PFSK-1 (cell line): Measurements from ENCODE around the gene KCNJ4.

Source experiments
- FOXP2 ChIP-seq: optimal IDR thresholded peaks from 2 replicates; pipeline ENCODE3; 2011; ENCODE audit warnings: borderline replicate concordance, control low read depth, inconsistent platforms; ENCODE audit not compliant: insufficient read depth; ENCODE audit errors: extremely low read length, extremely low read depth
- POLR2AphosphoS5 ChIP-seq: IDR thresholded peaks from 2 replicates; pipeline ENCODE4 v1.6.1; 2012; ENCODE audit warnings: low read depth, mild to moderate bottlenecking, control low read depth, low read length, moderate library complexity
- SIN3A ChIP-seq: IDR thresholded peaks from 2 replicates; pipeline ENCODE4 v1.6.1; 2012; ENCODE audit warnings: mild to moderate bottlenecking, low read length, moderate library complexity, borderline replicate concordance; ENCODE audit not compliant: insufficient read depth
- TAF1 ChIP-seq: IDR thresholded peaks from 2 replicates; pipeline ENCODE4 v1.6.1; 2012; ENCODE audit warnings: low read length, control low read depth, borderline replicate concordance; ENCODE audit not compliant: insufficient read depth
- TF ChIP-seq, protein P1 (sequence below), 2 experiments: IDR thresholded peaks; 2 replicates each; pipeline versions ENCODE4 v1.6.1 to v1.8.0; 2011 to 2012; ENCODE audit warnings: low read depth in 2 of 2, low read length in 2 of 2, control low read depth in 1 of 2, inconsistent platforms in 1 of 2, mild to moderate bottlenecking in 1 of 2, moderate library complexity in 1 of 2; ENCODE audit not compliant: insufficient read depth in 1 of 2

The KCNJ4 gene

DNA sequence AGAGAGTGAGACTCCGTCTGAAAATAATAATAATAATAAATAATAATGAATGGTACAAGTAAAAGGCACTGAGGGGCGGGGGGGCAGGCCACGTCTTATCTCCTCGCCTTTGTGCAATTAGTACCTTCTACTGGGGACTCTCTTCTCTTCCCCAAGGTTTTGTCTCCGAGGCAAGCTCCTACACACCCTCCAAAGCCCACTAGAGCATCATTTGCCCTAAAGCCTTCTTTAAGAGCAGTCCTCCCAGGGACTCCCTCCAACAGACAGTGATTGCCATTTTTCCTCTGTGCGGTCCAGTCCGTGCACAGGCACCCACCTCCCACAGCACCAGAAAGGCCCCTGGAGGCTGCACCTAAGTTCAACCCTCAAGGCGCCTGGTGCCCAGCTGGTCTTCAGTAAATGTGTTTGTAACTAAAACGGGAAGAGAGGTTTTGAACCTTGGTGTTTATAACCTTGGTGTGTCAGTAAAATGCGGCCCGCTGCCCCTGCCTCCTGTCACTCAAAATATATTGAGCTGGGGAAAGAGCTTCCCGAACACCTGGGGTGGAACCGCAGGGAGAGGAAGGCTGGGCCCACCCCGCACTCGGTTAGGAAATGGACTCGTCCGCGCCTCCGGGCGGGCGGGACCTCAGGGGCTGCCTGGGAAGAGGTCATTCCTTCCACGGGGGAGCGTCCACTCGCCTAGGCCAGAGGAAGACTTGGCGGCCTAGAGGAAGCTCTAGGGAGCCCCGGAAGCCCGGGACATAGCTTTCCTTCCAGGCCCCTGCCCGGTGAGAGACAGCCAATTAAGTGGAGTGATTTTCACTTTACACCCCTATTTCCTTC lies 8.2 kb upstream of the KCNJ4 start:
- TF ChIP-seq TAF1 (no peak), POLR2AphosphoS5 (peak; percentile 38; the same call in 1 of the 2 replicates), FOXP2 (no peak)

DNA sequence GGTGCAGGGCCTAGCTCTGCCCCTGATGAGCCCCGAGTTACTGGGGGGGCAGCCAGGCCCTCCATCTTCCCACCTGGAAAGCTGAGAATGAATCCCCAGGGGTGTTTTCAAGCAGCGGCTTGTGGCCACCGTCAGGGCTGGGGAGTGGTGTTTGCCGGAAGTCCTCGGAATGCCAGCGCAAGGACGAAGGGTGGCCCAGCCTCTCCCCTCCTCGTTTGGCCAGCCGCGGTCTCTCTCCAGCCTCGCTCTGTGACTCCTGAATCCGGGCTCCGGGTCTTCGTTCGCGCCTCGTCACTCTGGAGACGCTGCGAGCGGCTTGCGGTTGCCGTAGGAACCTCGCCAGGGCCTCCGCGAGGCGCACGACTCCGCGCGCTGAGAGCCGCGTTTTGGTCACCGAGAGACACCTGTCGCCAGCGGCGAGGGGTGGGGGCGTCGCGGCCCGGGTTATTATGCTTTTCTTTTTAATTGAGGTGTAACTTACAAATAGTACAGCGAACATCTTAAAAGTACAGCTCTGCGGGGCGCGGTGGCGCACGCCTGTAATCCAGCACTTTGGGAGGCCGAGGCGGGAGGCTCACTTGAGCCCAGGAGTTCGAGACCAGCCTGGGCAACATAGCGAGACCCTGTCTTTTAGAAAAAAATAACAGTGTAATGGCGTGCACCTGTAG lies 6.5 kb upstream of the KCNJ4 start:
- peak; percentile 87 for TF ChIP-seq FOXP2
- TF ChIP-seq, protein P1, sequence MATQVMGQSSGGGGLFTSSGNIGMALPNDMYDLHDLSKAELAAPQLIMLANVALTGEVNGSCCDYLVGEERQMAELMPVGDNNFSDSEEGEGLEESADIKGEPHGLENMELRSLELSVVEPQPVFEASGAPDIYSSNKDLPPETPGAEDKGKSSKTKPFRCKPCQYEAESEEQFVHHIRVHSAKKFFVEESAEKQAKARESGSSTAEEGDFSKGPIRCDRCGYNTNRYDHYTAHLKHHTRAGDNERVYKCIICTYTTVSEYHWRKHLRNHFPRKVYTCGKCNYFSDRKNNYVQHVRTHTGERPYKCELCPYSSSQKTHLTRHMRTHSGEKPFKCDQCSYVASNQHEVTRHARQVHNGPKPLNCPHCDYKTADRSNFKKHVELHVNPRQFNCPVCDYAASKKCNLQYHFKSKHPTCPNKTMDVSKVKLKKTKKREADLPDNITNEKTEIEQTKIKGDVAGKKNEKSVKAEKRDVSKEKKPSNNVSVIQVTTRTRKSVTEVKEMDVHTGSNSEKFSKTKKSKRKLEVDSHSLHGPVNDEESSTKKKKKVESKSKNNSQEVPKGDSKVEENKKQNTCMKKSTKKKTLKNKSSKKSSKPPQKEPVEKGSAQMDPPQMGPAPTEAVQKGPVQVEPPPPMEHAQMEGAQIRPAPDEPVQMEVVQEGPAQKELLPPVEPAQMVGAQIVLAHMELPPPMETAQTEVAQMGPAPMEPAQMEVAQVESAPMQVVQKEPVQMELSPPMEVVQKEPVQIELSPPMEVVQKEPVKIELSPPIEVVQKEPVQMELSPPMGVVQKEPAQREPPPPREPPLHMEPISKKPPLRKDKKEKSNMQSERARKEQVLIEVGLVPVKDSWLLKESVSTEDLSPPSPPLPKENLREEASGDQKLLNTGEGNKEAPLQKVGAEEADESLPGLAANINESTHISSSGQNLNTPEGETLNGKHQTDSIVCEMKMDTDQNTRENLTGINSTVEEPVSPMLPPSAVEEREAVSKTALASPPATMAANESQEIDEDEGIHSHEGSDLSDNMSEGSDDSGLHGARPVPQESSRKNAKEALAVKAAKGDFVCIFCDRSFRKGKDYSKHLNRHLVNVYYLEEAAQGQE (IDR thresholded peaks at IDR 0.05; ENCODE audit: insufficient read depth in 1 of 2, low read depth in 2 of 2, low read length in 2 of 2): no peak
- TF ChIP-seq POLR2AphosphoS5: no peak
- no peak for TF ChIP-seq SIN3A
- no peak for TF ChIP-seq TAF1

DNA sequence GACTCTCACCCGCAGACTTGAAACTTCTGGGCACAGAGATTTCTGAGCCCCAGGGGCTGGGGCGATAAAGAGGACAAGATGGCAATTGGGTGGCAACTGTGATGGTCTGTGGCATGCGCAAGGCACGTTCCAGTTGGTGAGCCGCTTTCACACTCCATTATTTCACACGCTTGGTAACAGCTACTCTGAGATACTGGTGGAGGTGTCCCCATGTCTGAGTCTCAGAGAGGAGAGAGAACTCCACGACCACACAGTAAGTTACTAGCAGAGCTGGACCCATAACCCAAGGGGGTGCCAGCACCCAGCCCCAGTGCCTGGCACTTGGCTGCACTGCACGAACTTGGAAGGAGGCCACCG lies 6.0 kb upstream of the KCNJ4 start:
- TF ChIP-seq TAF1 (no peak), SIN3A (no peak)

DNA sequence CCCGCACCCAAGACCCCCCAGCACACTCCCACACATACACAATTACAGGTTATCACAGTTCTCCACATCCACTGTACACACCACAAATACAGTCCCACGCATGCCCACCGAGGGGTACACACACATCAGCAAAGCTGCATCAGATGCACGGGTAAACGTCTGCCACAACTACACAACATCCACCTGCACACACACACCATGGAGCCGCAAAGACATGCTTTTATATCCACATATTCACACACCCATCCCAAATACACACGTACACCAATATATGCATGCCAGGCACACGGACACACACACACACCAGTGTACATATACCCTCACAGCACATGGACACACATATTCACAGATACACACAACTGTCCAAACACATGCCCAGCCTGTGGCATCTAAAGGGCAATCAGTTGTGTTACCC lies 5.4 kb upstream of the KCNJ4 start:
- TF ChIP-seq POLR2AphosphoS5: no peak
- no peak for TF ChIP-seq TAF1
- TF ChIP-seq, protein P1 (IDR thresholded peaks at IDR 0.05; ENCODE audit: insufficient read depth in 1 of 2, low read depth in 2 of 2, low read length in 2 of 2): no peak
- no peak for TF ChIP-seq FOXP2
- no peak for TF ChIP-seq SIN3A

DNA sequence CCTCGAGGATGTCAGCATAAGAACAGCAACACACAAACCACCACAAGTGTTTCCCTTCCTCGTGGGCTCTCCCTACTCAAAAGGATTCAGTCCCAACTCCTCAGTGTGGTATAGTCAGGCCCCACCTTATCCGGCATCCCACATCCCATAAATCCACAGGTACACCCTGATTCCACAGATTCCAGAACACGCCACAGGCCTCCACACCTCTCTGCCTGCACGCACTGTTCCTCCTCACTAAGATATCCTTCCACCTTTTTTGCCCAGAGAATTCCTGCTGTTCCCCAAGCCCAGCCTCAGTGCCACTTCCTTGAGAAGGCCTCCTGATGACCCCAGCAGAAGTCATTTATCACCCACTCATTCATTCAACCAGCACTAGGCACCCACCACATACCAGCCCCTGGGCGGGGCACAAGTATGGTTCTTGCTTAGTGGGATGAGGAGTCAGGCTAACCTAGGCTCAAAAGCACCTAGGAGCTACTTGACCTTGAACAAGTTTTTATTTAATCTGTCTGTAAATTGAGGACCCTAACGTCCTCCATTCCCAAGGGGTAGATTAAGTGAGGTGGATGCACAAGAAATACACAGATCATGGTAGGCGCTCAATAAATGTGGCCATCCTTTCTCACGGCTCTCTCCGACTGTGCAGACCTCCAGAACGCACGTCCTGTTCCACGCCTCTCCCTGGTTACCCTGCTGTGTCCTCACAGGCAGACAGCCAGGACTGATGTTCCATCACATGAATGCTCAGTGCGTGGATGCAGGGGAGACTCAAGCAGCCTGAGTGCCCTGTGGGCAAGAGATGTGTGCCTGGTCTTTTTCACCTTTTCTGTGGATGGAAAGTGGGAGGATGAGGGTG lies 2.1 kb upstream of the KCNJ4 start:
- TF ChIP-seq POLR2AphosphoS5 (no peak), SIN3A (no peak), TAF1 (no peak), FOXP2 (no peak)
- TF ChIP-seq, protein P1 (IDR thresholded peaks at IDR 0.05; ENCODE audit: insufficient read depth in 1 of 2, low read depth in 2 of 2, low read length in 2 of 2): no peak
